ENCODE results near the gene TTC31.
A peak's percentile ranks its signal among the peaks of the same experiment; 100 is the strongest.
"Not testable (repeated sequence)": the region's sequence is repeated elsewhere in the genome, so short reads cannot be mapped to it uniquely, and the experiment has no call there.

The TTC31 gene

DNA sequence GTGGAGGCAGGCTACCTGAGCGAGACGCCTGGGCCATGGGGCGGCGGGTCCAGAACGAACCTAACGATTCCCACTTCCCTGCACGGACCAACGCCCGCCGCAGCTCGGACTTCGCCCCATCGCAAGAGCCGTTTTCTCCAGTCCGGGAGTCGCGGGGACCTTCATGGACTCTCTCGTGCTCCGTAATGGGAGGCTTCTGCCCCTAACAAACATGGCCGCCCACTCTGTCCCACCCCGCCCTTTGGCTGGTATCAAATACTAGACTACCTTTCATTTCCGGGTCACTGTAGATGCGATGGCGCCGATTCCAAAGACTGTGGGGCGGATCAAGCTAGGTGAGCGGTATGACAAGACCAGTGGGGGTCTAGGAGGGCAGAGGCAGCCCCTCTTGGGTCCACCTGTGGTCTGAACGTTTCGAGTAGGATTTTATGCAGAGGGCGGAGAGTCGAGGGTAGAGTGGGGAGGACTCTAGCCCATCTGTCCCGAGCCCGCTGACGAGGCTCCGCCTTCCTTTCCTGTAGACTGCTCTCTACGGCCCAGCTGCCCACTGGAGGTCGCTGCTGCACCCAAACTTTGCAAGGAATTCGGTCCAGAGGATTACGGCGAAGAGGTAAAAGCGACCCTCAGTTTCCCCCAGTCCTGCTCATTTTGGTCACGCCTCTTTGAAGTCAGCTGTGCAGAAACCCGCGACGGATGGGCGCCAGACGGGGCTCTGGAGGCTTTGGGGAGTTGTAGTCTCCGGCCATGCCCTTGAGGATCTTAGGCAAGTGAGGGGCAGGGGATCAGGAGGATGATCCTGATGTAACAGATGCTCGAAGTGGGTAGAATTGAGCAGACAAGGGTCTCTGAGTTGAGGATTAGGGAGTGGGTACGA lies at the start of gene TTC31, which contains the start of gene CCDC142:
TSS of gene TTC31 (plus strand) at position 281 of the 874 bp plus-strand sequence. CDS start at position 296, 15 bp downstream.
TSS of gene CCDC142 (minus strand) at position 198 of the 874 bp plus-strand sequence. CDS start at position 37, 161 bp downstream.
- peak; percentile 96 for DNase-seq

DNA sequence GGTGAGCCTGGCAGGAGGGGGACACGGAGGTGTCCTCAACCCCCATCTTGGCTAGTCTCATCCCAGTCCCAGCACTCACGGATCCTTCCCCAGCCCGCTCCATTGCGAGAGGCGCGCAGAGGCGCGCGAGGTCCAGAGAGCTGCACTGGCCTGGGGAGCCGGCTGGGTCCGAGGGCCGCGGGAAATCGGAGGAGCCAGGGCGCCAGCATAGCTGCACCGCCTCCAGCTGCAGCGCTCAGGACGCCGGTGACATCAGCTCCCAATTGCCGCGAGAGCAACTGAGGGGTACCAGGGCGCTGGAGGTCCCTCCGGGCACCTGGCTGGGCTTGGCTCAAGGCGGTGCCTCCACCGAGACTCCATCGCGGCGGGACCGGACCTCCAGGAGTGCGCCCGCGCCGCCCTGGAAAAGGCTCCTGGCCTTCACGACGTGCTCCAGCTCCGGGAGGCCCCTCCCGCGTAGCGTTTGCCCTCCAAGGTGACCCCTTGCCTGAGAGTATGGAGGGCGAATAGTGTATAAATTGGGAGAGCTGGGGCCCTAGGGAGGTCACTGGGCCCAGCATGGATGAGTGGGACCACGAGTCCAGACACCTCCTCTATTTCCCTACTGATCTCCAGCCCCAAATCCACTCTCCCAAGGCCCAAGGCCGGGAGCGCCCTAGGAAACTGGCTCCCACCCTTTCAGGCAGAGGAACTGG lies 46.6 kb upstream of the TTC31 start:
- DNase-seq = no peak

DNA sequence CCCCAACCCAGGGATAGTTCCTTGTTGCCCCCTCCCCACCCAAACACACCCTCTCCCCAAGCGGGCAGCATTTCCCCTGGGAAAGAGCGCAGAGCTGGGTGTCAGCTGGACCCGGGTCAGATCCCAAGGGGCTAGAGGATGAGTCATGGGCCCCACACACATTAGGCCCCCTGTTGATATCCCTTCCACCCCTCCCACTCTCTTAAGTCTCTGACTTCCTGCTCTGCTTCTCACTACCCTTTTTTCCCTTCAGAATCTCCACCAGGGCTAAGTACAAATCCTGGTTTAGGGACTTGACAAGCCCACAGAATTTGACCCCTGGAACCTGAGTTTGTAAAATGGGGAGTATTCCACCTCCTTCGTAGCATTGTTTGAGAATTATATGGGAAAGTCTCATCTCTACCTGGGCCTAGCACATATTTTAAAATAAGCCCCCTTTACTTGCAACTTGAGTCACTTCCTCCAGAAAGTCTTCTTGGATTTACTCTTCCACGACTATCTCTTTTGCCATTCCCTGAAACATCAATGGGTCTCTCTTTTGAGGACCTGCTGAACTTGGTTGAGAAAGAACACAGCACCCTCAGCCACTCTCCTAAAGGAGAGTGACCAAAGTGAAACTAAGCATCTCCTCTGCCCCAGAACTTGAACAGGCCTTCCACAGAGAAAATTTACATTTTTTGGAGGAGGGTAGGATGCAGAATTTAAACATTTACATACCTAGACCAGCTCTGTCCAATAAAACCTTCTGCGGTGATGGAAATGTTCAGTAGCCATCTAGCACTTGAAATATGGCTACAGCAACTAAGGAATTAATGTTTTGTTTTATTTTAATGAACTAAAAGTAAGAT lies 45.8 kb upstream of the TTC31 start:
- no peak for DNase-seq

DNA sequence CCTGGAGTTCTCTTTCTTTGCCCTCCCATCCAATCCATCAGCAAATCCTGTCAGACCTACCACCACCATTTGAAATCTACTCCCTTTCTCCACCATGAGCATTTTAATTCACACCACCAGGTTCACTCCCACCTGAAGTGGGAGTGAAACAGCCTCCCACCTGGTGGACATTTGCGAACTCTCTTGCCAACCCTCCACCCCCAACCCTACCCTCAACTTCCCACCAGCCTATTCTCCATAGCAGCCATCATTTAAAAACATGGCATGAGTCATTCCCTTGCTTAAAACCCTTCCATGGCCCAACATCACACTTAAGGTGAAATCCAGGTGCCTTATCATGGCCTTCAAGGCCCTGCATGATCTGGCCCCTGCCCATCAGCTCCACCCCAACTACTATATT lies 44.6 kb upstream of the TTC31 start:
- no peak for DNase-seq

DNA sequence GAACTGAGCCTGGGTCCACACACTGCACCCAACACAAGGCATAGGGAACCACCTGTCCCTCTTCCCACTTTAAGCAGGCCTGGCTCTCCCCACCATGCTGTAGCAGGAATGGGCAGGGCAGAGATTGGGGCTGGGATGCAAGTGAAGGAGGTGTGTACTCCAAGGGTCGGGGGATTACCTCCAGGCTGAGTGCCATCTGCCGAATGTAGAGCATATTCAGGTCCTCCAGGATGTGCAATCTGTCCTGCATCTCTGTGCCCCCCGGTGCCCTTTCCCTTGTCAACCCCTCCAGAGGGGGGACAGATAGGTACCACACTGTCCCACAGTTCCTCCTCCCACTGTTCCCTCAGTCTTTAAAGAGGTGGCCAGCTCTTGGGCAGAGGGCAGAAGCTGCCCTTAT lies 43.5 kb upstream of the TTC31 start:
- DNase-seq = no peak

DNA sequence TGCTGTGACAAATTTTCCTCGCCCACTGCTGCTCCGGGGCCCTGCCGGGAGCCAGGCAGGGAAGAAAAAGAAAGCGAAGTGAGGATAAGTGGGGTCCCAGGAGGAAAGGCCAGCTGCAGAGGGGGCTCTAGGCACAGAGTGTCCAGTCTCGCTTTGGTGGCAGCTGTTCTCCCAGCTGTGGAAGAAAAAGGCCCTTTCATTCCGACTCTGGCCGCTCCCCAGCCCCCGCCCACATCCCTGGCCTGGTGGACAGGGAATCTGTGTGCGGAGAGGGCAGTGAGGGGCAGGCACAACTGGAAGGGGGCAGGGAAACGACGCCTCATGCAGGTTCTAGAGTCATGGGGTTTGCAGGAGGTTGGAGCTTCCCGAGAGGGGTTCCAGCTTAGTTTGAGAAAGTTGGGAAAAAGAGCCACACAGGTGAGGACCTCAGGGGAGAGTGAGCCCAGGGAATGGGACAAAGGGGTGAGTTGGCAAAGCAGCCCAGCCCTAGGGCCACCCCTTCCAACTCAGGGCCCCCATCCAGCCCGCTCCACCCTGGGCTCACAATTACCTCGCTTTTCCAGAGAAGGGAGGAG lies 43.0 kb upstream of the TTC31 start:
- DNase-seq = no peak

DNA sequence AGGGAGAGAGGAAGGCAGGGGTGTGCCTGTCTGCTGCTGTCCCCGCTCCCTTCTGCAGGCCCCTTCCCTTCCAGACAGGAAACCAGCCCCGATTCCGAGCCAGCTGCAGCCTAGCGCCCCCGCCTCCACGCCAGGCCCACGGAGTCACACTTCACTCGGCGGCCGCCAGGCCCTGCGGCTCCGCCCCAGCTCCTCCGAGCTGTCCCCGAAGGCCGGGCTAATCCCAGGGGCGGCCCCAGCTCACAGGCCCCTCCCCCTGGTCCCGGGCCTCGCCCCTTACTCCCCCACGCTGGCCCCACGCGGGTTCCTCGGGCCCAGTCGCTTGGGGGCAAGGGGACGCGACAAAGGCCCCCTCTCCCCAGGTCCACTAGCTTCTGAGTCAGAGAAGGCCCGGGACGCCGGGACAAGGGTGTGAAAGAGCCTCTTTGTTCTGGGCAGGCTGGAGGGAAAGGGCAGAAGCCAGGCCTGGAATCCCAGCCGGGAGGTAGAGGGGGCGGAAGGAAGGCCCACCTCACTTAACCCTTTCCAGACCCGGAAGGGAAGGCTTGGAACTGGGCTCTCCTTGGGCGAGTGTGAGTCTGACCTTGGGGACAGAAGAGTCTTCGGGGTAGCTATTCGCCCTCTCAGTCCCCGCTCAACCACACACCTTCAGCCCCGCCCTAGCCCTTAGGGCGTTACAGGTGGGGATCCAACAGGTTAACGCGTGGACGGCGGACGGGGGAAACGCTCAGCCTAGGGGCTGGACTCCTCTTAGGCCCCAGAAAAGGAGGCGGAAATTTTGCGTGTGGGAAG lies 42.3 kb upstream of the TTC31 start:
- peak; percentile 76 for DNase-seq

DNA sequence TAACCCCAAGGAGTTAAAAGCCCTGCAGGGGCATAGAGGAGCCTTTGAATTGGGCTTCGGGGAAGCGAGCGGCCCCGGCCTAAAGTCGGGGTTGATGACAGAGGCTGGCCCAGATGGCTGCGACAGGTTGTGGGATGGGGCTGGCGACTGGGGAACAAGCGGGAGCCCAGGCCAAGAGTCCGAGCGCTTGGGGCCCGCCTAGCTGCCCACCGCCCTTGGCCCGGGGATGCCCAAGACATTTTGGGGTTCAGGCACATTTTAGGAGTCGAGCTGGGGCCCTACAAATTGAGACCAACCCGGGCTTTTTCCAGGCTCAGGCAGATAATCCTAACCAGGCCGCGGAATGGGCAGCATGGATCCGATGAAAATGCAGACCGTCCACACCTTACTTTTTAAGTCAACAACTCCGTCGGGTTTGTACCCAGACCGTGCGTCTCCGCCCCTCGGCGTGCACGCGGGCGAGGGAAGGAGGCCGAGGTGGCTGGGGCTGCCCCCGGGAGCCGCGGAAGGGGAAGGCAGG lies 41.7 kb upstream of the TTC31 start:
- no peak for DNase-seq

DNA sequence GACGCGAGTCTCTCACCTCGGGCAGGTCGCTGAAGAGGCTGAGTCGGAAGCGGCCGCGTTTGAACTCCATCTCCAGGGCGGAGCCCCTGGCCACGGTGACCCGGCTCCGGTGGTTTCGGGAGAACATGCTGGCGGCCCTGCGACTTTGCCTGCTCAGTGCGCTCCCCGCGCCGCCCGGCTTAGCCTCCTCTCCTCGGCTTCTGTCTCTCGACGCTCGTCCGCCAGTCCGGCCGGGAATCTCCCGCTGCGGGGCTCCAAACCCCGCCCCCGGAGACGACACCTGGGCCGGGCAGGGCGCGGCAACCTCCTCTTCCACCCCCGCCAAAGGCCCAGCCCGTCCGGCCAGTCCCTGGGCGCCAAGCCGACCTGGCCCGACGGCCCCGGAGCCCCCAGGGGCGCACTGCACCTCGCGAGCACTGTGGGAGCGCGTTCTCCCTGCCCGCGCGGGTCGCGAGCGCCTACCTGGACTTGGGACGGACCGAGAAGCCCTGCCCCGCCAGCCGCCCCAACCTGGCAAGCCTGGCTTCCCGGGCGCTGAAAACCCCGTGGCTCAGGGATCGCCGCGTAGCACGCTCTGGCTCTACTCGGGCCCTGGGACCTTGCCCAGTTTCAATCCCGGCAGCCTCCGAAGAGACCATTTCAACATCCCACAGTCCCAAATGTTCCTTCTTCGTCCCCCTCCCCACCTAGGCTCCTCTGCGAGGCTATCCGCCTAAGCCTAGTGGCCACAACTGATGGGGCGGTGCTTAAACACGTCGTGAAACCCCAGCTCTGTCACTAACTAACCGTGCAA lies 41.0 kb upstream of the TTC31 start, which contains the start of gene RTKN:
TSS of gene RTKN (minus strand) at position 248 of the 793 bp plus-strand sequence. CDS start at position 127, 121 bp downstream.
- peak; percentile 75 for DNase-seq

DNA sequence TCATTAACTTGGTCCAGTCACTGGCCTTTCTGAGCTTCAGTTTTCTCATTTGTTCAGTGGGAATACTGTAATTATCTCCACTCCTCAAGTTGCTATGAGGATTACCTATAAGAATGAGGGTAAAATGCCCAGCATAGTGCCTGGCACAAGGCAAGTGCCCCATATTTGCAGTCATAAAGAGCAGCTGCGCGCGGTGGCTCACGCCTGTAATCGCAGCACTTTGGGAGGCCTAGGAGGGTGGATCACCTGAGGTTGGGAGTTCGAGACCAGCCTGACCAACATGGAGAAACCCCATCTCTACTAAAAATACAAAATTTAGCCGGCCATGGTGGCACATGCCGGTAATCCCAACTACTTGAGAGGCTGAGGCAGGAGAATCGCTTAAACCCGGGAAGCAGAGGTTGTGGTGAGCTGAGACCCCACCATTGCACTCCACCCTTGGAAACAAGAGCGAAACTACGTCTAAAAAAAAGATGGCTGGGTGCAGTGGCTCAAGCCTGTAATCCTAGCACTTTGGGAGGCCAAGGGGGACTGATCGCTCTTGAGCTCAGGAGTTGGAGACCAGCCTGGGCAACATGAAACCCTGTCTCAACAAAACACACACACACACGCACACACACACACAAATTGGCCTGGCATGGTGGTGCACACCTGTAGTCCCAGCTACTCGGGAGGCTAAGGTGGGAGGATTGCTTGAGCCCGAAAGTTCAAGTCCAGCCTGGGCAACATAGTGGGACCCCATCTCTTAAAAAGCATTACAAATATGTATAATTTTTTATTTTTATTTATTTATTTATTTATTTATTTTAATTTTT lies 40.2 kb upstream of the TTC31 start:
- not testable (repeated sequence) for DNase-seq

DNA sequence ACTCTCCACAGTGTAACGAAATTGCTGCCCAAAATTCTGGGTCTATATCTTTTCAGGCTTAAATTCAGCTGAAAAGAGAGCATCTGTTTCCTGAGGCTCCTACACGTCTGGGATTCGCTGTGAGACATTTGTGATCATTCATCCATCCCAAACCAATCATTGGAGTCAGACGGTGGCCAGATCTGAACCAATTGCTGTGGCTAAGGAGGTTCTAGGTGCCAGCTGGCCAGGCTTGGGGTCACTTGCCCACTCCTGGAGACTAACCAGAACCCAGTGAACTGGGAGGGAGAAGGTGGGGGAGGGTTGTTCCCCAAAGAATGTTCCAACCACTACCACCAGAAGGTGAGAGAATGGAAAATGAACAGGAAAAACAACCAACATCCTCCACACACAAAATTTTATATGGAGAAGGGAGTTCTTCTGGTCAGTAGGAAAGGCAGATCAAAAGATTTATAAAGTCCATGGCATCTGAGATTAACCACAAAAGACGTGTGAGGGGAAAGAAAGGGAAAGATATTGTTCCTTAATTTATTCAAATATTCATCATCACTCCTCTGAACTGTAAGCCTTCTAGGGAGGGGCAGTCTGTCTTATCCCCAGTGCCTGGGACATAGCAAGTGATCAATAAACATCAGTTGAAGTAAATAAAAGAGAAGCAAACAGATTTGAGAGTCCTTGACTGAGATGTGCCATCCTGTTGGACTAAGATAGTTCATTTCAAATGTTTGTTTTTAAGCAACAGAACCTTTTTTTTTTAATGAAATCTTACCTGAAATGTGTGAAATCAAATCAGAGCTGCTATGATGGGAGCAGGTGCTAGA lies 38.2 kb upstream of the TTC31 start:
- DNase-seq = no peak

DNA sequence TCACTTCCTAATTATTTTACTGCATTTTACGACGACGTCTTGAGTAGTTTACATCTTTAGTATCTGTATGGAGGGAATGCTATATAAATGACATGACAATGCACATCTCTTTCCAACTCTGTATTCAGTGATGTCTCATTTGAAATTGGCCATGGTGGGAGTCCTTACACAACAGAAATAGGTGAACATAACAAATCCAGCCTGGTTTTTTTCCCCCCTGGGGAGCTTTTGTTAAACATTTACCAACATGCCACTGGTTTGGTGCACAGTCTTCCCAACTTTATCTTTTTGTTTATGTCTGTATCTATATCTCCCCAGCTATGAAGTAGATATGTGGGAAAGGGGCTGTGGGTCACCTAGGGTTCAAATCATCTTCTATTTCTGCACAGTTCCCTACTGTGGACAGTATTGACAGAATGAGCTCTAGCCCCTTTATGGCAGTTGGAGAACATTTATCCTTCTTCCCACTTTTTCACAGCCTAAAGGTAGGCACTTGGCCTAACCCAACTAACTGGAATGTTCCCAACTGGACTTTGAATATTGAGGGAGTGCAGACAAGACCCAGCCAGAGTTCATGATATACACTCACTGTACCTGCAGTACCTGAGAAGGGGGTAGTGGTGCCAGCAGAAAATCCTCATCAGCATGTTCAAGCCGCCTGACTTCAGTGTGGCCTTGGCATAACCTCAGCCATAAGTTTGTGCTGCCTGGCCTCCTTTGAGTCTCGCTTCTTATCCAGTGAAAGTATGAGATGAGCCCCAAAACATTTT lies 35.5 kb upstream of the TTC31 start:
- DNase-seq = no peak

DNA sequence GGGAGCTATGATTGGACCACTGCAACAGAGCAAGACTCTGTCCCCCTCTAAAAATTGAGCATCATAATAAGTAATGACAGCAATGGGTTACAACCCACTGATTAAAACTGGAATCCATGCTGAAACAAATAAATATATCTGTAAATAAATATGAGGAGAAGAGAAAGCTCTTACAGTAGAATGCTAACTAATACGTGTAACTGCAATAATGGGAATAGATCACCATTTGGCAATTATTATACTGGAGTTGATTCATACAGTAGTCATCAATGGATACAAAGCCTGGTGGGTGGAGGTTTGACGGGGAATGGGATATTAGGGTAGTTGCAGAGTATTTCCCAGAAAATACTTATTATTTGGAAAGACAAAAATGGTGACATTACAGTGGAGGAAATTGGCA lies 34.1 kb upstream of the TTC31 start:
- no peak for DNase-seq

DNA sequence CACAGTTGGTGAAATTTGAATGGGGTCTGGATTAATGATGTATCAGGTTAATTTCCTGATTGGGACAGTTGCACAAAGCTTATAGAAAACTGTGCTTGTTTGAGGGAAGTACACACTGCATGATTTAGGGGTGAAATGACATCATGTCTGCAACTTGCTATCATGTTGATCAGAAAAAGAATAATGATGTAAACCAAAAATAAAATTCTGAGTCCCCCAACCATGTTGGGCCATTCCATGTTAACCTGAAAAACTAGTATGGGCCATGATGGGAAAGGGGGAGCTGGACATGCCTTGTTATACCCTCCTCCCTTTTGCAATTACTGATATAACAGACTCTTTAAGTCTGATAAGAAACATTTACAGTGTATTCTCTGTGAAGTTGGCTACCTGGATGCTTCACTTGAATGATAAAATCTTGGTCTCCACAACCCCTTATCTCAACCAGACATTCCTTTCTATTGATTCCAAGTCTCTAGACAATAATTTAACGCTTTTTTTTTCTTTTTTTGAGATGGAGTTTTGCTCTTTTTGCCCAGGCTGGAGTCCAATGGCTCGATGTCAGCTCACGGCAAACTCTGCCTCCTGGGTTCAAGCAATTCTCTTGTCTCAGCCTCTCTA lies 32.2 kb upstream of the TTC31 start:
- DNase-seq = no peak

DNA sequence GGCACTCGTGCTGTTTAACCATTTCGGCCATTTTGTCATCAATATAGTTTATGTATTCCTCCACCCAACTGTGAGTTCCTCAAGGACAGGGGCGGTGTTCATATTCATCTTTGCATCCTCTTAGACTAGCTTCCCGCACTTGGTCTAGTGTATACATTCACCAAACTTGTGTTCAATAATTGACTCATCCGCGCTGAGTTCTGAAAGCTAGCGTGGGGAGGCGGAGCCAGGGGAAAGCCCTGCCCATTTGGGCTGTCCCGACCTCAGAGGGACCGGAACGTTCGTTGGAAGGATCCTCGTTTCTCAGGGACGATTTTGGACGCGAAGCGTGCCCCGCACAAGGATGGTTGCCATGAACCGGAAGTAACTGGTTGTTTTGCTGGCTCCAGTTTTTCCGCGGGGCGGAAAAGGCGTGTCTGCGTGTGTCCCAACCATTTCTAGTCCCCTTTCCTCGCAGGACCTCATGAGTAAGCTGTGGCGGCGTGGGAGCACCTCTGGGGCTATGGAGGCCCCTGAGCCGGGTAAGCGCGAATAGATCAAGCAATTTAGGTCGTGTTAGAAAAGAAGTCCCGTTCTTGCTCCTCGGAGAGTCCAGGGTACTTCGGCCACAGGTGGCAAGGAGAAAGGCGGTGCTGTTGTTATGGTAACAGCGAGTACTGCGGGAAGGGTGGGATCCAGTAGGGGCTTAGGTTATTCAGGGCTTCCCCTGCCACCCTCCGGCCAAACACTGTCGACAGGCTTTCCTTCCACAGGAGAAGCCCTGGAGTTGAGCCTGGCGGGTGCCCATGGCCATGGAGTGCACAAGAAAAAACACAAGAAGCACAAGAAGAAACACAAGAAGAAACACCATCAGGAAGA lies 28.0 kb upstream of the TTC31 start, which contains the start of gene INO80B:
TSS of gene INO80B (plus strand) at position 434 of the 858 bp plus-strand sequence. CDS start at position 464, 30 bp downstream.
- peak; percentile 99 for DNase-seq

DNA sequence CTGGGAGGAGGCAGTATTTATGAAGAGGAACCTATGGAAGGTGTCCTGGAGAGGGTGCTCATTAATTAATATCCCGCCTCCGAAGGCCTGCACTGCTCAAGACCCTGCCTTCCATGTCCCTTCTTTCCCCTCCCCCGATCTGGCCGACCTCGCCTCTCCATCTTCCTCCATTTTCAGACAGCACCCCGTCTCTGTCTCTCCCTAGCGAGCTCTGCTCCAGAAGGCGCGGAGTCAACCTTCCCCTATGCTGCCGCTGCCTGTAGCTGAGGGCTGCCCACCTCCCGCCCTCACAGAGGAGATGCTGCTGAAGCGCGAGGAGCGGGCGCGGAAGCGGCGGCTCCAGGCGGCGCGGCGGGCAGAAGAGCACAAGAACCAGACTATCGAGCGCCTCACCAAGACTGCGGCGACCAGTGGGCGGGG lies 25.7 kb upstream of the TTC31 start:
- DNase-seq = no peak

Measured in activated CD8-positive, alpha-beta memory T cell treated with anti-CD3 and anti-CD28 coated beads for 24 hours (primary cell).